Putamen (tissue), 1 donor: ENCODE data around the gene C22orf31.
A peak's percentile ranks its signal among the peaks of the same experiment; 100 is the strongest.

ENCODE experiments used
- DNase-seq: peaks from one replicate; pipeline ENCODE4 v3.0.0-alpha.2; 2016; ENCODE audit warnings: low spot score

Gene C22orf31

DNA sequence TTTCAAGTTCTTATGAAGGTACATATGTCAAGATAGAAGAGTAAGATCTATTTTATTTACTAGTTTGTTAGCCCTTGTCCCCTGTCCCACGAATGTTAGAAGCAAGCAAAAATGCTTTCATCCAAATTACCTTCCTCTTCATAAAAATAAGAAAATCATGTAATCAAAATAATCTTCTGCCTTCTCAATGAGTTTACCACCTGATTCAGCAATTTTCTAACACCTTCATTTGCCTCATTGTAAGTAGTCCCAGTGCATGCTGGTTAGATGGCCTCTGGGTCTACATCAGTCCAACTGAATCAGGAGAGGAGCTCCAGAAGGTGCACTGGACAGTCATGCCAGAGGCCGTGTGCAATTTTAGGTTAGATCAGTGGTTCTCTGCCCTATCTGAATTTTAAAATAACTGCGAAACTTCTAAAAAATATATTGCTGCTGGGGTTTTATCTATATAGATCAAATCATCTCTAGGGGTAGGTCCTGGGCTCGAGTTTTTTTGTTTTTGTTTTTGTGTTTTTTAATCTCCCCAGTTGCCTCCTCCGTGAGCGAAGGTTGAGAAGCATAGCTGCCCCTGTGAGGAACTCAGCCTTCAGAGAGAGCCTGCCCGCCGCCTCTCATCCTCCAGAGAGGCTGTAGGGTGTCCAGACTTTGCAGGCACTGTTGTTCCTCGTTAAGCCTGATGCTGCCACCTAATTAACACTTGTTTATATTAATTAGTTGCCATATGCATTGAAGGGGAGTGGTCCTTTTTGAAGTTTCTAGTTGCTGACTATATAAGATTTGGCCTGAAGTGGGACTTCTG is 32.2 kb downstream of the C22orf31 start:
- no peak for DNase-seq

DNA sequence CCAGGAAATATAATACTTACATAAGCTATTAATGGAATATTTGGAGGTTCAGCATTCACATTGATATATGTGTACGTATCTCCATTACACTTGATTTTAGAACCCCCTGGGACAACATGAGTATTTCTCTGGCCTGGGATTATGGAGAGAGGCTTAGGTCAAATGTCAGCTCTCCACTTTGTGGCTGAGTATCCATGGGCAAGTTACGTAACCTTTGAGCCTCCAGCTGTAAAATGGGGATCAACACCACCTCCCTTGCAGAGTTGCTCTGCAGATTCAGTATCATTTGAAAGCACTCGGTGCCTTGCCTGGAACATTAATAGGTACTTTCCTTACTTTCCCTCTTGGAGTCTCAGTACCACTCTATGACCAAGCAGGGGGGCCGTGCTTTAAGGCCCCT is 33.2 kb downstream of the C22orf31 start:
- no peak for DNase-seq

DNA sequence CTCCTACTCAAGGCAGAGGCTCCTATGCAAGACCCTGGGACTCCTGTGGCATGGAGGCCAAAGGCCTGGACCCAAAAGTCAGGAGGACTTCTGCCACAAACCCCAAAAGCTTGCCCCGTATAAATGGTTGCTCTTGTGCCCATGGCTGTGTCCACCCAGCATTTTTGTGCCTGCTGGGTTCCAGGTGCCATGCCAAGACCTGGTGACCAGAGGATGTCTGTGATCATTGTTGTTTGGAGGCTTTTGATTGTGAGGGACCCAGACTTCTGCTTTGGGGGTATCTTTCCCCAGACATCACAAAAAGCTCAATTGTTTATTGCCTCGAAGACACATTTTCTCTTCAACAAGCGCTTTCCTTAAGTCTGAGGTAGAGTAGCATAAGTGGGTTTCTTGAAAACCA is 35.1 kb downstream of the C22orf31 start:
- DNase-seq = no peak

DNA sequence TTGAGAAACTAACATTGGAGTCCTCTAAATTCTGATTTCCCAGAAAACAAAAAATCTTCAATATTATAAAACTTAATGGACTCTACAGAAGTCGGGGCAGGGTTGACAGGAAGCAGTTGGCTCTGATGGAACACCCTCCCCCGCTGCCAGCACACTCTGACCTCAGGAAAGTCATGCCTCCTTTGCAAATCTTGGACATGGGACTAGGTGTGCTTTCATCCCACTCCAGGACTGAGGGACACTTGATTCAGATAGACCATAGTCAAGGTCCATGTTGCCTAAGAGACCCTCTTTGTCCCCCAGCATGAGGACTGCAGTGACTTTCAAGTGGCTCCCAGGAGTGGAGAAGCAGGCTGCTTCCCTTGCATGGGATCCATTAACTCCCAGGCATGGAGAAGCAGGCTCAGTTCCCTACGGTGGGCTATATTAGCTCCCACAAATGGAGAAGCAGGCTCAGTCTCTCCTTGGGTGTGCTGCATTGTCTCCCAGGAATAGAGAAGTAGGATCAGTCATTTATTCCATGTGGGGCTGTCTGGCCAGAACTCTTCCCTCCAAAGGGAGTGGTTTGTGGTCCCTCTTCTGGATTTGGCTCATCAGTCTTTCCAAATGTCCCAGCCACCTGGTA is 38.3 kb downstream of the C22orf31 start:
- DNase-seq = no peak

DNA sequence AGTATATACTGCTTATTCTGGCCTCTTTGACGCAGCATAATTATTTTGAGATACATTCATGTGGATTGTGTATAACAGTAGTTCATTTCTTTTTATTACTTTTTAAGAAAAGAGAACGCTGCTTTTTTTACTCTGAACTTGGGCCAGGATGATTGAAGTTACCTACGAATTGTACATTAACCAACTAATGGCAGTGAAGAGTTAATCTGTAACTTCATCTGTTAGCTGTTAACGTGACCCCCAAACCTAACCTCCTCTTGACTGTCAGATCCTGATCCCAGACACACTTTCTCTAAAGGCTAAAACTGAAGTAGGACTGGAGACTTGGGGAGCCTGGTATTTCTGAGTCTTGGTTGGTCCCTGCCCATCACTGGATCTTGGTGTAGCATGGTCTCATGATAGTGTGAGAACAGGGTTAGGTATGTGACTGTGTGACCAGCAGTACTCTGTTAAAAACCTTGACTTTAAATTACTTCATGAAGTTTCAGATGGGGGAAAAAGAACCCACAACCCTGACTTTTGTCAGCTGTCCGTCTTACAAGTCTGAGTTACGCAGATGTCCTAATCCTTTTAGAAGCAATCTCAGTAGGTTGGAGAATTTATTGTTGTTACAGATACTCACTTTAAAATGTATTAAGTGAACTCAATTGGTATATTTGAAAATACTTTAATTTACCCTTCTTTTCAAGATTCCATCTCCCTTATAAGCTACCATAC is 39.4 kb downstream of the C22orf31 start:
- DNase-seq = no peak

DNA sequence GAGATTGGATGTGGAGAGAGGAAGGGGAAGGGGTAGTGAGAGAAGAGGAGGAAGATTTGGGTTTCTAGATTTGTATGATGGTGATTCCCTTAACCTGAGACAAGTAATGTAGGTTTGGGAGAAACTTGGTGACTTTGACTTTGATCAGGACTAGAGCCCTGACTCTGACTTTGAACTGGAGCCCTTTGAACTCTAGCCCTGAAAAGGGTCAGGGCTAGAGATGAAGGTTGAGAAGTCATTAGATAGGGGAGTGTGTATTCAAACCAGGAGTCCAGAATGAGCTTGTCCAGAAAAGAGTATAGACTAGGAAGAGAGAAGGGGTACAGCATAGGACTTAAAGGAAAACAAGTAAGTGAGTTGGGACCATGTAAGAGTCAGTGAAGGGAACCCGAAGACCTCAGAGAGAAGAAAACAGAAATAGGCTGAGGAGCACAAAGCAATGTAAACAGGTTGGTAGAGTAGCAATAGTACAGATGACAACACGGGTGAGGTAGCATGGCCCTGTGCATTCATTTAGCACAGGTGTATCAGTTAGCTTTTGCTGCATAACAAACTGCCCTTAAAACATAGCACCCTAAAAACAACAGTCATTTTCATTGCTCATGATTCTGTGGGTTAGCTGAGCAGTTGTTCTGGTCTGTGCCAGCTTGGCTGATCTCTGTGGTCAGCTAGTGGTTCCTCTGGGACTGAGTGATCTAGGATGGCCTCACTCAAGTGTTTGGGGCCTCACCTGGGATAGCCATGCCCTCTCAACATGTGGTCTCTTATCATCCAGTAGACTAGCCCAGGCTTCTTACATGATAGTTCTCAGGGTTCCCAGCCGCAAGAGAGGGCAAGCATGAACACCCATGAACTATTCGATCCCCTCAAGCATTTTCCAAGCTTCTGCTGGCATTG is 43.1 kb downstream of the C22orf31 start:
- no peak for DNase-seq

DNA sequence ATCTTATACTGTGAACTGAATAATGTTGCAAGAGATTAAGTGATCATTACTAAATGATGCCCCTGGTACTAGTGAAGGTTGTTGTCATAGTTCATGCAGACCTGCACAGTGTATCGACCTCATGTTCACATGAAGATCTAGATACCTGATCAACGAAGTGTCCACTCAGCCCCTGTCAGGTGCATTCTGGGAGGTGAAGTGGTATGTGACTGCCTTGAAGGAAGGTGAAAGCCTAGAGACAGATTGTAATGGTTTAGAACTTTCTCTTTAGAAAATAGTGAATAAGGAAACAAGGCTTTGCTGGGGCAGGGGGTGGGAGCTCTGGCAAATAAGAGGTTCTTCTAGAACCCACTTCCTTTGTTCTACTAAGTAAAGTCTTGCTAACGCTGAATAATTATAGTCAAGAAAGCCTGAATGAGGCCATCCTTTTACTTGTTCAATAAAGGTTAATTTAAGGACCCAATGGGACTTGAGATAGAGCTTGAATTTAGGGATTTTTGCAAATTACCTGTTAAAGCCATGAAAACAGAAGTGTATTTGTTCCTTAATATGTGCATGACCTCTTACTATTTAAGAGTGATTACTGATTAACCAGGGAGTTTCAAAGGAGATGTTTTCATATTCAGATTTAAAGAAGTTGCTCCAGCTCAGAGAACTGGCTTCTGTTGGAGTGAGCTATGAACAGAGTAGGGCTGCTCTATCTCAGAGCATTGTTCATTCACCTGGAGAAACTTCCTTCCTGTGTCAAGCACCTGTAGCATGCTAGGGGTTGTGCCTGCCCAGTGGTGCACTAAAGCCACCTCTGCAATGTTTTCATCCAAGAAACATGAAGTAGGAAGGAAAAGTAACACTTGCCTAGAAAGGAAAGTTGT is 45.3 kb downstream of the C22orf31 start:
- no peak for DNase-seq

DNA sequence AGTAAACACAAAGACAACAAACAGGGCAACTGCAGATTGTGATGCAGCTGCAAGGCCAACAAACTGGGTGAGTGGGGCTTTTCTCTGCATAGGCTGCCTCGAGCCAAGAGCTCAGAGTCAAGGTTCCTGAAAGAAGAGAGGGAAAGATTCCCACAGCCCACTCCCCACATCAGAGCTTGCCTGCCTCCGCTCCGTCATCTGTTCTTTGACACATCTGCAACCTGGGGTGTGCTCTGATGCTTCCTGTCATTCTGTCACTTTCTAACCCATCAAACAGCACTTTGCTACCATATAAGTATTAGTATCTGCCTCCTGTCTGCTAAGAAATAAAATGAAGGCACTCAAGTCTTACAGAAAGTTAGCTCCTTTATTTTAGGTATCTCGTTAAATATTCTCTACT is 46.9 kb downstream of the C22orf31 start:
- peak; percentile 82 for DNase-seq

DNA sequence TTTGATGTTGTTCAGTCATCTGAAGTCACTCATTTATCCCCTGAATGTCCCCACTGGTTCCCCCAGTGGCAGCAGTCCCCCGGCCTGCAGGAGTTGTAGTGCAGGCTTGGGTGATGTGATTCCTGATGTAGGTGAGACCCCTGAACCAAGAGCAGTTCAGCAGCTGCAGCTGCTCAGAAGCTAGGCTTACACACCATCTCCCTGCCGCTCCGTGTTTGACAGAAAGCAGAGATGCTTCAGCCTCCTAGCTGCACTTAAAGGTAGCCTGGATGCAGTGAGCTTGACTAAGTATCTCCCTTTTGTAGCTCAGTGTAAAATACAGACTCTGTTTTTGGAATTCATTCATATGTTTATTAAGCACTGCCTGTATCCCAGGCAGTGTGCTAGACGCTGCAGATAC is 47.3 kb downstream of the C22orf31 start:
- no peak for DNase-seq

DNA sequence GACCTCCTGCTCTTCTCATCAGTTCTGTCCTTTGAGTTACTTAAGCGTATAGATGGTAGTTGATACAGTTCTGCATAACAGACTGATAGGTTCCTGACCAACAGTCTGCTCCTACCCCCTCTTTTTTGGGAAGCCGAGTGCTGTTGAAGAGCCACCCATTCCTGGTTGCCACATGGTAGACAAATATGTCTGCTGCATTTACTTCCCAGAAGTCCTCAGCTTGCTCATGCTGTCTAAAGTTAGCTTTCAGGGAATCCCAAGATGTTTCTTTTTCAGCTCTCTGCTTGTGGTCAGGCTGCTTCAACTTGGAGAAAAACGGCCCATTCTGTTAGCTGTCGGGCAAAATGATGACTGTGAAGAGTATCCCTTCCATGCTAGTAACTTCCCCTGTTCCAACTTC is 48.7 kb downstream of the C22orf31 start:
- DNase-seq = no peak

DNA sequence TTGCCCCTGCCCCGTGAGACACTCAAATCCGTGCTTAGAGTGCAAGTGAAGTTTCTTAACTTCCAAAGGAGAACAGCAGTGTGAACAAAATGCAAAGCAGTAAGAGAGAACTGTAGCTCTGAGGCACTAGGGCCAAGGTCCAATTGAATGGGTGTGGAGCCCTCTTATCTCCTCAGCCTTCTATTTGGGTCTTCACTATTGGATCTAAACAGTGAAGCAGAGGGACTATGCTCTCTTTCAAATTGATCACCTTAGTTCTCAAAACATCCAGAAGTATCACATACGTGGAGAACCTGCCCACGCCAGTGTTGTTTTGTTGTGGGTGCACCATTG is 49.6 kb downstream of the C22orf31 start:
- DNase-seq = no peak

DNA sequence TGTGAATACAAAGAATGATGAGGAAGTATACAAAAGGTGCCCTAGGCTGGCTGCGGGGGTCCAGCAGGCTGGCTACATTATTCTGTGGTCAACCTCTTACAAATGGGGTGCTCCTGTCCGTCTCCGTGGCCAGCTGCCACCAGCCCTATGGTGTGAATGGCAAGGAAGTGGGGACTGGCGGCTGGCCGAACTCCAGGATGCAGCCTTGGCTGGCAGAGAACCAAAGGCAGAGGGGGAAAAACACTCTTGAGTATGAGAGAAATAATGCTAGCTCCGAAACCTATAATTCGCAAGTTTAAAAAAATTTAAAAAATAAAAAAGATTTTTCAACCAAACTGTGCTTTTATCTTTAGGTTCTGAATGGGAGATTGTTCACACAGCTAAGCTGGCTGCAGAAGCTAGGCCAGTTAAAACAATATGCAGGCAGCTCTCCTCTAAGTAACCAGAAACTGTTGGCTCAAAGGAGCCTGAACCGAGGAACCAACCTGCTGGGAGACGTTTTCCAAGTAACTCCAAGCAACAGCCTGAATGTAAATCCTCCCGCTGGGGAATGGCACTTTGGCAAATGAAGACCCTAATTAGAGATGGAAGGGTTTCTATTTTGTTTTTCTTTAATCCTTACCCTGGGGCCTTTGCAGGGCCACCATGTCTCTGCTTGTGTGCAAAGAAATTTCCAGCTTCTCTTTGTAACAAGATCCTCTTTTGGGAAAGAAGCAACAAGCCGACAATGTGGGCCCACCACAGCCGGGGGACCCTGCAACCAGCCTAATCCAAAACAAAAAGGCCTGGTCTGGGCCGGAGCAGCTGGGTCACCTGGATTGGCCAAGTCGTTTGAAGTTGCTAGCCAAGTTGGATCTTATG is 50.2 kb downstream of the C22orf31 start:
- DNase-seq = peak; percentile 66

DNA sequence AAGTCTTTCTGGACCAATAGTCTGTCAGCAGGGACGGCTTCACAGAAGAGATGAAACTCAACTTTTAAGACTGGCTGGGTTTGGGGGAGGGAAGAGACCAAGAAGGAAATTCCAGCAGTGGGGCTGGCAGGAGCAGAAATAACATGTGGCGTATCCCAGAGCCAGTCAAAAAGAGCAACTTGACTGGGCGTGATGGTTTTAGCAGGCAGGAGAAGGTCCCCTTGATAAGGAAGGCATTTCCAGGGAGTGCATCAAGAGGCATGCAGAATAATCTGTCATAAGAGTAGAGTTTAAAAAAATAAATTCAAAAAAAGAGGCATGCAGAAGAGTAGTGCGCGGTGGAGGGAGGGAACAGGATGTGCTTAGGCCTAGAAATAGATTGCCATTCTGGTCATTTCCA is 52.5 kb downstream of the C22orf31 start:
- no peak for DNase-seq
